ENCODE results near the gene PLCB3.

PLCB3 gene

DNA sequence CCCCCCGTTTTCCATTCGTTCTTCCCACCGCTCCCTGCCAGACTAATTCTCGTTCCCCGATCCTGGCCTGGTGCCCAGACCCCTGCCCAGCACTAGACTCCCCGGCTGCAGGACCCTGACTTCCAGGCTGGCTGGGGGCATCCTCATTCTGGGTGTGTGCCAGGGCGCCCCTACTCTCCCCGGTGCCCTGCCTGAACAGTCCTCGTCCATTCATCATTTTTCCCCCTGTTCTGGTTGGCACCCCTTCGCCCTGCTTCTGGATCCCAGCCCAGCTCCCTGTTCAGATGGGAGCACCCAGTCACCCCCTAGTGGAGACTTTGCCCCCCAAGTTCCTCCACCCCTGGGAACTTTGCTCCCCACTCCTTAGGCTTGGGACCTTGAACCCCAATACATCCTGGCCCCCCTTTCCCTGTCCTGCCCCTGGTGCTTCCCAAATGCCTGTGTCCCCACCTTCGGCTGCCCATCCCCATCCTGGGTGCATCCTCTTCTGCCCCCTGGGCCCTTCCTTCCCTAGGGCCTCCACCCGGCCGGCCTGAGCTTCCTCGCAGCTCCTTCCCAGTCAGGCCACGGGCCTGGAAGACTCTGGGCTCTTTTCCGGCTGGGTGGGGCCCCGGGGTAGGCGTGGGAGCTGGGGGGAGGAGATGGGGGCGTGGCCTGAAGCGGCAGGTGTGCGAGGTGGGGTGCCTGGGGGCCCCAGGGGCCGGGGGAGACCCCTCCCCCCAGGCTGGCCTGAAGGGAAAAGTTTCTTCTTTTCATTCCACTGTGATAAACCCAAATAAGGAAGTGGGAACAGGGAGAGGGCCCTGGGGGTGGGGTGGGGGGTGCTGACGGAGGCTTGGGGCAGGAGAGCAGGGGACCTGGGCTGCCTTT is 908 bp downstream of the PLCB3 start:
- TF ChIP-seq CTCF (IDR thresholded peaks at IDR 0.05) = peak; percentile 23

- TF ChIP-seq CTCF (IDR thresholded peaks at IDR 0.05) = no peak
Measured at GRCh38 chr11:64253043-64253442, 1.7 kb downstream of the PLCB3 start.

DNA sequence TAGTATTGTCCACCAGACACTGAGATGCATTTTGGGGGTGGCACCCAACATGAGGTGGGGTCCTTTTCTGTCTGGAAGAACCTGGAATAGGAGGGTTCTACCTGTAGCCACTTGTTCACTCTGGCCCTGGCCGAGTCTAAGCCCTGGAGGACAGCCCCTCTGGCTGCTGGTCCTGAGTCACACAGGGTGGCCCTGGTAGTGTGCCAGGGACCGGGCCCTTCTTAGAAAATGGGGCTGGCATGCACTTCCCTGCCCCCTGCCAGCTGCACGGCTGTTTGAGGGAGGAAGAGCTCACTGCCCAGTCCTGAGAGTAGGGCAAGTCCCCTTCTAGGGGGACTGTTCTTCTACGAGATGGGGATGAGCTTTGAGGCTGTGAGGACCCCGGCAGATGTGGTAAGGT is 2.2 kb downstream of the PLCB3 start:
- no peak for TF ChIP-seq CTCF (IDR thresholded peaks at IDR 0.05)

- no peak for TF ChIP-seq CTCF (IDR thresholded peaks at IDR 0.05)
Measured at GRCh38 chr11:64254326-64254725, 3.0 kb downstream of the PLCB3 start.

DNA sequence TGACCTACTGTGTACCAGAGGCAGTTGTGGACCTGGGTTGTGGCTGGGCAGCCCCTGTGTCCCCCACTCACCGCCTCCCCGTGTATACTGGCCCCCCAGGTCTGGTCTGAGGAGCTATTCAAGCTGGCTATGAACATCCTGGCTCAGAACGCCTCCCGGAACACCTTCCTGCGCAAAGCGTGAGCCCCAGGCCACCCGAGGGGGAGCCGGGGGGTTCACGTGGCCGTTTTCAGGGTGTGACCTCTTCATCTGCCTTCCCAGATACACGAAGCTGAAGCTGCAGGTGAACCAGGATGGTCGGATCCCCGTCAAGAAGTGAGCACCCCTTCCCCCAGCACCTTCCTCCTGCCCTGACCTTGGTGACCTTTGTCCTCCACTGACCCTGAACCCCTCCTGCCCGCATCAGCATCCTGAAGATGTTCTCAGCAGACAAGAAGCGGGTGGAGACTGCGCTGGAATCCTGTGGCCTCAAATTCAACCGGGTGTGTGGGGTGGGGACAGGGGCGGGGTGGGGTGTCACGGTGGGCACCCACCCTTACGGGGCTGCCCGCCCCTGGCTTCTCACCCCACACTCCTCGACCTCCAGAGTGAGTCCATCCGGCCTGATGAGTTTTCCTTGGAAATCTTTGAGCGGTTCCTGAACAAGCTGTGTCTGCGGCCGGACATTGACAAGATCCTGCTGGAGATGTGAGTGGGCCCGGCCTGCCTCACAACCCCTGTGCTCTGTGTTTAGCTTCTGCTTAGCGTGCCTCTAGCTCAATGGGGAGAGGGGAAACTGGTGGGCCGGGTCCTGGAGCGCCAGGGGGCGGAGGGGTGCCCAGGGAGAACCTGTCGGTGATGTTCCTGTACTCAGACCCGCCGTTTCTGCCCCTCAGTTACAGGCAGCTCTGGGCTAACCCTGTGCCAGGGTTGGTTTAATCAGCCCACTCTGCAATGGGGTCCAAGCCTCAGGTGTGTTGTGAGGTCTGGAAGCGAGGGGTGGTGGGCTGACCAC is 4.1 kb downstream of the PLCB3 start:
- TF ChIP-seq CTCF (IDR thresholded peaks at IDR 0.05) = no peak

- TF ChIP-seq CTCF (IDR thresholded peaks at IDR 0.05) = no peak
Measured at GRCh38 chr11:64256300-64256699, 5.0 kb downstream of the PLCB3 start.

- no peak for TF ChIP-seq CTCF (IDR thresholded peaks at IDR 0.05)
Measured at GRCh38 chr11:64258356-64258755, 7.0 kb downstream of the PLCB3 start.
